Caki2 (cell line): Measurements from ENCODE around the gene PPFIA3. TPM values are rescaled to one million over a fixed set of nuclear protein-coding genes. Genes with fewer than 3 reads are reported as not detected.
A peak's percentile ranks its signal among the peaks of the same experiment; 100 is the strongest.
"Not testable (repeated sequence)": the region's sequence is repeated elsewhere in the genome, so short reads cannot be mapped to it uniquely, and the experiment has no call there.

Source experiments
- DNase-seq: peaks from one replicate; pipeline ENCODE4 v3.0.0-alpha.2; 2015; ENCODE audit warnings: low read depth
- in situ Hi-C: cut with HindIII; loops from 2 replicates; pipeline ENCODE4 v1.10.0; 2016; ENCODE audit warnings: low sequenced_read_pairs, low pct_unique_long_range_greater_than_20kb, mixed read lengths
- total RNA-seq: library from RNA; depleted of rRNA; stranded (reverse); fragments of >200 nt; shearing (Covaris generic); gene quantifications from 2 replicates; pipeline ENCODE4 v1.2.3, GENCODE V29; 2014; ENCODE audit warnings: low replicate concordance

PPFIA3 gene
- total RNA-seq, 1 experiment from 2014 or later: 39.1 TPM

DNA sequence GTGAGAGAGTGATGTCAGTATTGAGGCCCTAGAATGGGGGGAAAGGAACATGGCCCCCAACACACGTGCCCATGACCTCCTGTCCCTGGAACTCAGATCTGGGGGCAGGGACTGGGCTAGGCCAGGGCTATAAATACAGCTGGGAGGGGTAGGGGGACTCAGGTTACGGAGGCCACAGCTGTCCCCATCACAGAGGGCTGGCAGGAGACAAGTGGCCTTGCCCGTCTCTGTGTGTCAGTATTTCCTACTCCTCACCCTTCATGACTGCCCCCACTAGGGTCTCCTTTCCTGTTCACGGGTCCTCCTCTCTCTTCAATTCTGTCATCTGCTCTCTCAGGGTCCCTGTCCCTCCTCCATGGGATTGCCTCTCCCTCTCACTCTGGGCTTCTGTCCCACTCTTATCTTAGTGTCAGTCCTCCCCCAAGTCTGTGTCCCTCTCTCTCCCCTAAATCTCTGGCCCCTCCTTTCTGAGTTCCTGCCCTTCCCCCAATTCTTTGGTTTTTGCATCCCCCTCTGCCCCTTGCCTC lies 36.5 kb downstream of the PPFIA3 start:
- no peak for DNase-seq
- in situ Hi-C loops: no loop called here

DNA sequence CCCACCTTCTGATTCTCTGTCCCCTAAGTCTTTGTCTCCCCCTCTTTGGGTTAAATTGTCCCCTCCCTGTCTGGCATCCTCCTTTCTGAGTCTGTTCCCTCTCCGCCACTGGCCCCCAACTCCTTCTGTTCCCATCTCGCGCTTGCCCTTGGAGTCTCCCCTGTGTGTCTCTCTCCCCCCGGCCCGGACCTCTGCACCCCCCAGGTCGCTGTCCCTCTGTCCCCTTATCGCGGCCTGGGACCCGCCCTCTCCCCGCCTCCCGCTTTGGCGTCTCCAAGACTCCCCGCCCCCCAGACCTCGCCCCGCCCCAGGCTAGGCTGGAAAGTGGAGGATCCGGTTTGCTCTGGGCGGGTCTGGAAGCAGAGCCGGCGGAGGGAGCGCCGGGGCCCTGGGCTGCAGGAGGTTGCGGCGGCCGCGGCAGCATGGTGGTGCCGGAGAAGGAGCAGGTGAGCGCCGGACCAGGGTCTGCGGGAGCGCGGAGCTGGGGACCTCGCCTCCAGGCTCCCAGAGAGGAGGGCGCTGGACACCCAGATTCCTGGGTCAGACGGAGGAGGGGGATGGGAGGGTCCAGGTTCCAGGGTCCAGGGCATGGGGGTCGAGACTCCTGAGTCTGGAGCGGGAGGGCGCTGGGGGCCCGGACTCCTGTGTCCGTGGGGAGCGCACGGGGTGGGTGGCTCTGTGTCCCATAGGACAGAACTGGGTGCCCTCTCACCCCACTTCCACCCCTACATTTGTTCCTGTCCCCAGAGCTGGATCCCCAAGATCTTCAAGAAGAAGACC lies 38.3 kb downstream of the PPFIA3 start, which contains the start of gene TRPM4:
Gene TRPM4, plus strand, starts transcription at position 348 of the 780 bp plus-strand sequence. Its CDS starts 75 bp downstream, at position 423.
- in situ Hi-C loops: no loop called here
- DNase-seq: peak; percentile 72

DNA sequence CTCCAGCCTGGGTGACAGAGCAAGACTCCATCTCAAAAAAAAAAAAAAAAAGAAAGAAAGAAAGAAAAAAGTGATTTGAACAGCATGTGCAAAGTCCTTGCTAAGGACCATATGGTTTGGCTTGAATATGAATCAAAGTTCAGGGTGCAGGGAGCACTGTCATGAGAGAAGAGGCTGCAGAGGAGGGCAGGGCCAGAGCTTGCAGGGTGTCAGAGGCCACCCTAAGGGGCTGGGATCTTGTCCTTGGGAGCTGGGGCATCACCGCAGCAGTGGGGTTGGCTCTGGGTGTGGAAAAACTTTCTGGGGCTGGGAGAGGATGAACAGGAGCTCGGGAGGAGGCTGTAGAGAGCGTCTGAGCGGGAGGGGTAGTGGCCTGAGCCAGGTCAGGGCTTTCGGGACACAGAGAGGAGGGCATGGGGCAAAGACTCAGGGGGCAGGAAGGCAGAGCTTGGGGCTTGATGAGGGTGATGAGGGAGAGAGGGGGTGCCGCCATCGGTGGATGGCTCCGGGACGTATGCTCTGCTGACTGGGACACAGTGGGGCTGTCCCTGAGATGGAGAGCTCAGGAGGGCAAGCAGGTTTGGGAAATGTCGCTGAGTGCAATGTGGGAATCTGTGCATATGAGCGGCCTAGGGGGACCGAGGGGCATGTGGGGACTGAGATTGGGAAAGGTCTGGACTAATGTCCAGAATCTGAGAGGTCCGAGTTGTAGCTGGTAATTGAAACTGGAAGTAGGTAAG lies 41.3 kb downstream of the PPFIA3 start:
- DNase-seq: no peak
- in situ Hi-C loops: no loop called here

DNA sequence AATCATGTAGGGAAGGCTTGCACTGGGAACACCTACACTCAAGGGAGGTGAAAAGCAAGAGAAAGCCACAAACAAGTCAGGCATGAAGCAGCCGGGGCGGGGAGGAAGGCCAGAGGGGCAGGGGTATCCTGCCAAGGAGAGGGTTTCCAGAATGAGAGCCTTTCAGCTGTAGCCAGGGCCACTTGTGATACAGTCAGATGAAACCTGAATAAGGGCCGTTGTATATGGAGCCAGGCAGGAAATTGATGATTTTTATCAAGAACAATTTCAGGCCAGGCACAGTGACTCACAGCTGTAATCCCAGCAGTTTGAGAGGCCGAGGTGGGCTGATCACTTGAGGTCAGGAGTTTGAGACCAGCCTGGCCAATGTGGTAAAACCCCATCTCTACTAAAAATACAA lies 42.6 kb downstream of the PPFIA3 start:
- no peak for DNase-seq

DNA sequence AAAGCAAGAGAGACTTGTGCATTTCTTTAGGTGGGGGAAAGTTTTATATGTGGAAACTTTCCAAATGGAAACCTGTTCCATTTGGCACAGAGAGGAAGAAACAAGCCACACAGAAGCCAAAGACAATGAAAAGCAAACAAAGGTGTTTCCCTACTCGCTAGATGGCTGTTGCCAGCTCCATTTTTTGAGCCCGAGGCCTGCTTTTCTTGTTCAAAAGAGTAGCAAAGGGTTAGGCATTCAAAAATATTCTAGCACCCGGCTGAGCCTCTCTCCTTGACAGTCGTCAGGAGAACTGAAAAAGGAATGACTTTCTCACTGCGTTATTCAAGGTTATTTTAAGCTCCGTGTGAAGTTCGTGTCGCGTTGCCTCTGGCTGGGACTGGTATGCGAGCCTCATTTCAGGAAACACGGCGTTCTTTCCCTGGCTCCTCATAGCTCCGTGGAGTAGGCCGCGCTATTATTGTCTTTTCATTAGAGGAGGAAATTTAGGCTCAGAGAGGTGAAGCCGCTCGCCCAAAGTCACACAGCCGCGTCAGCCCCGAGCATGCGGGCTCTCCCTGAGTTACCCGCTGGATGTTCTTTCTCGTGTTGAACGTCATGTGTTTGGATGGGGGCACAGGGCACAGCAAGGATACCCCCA lies 45.9 kb downstream of the PPFIA3 start:
- in situ Hi-C loops: no loop called here
- no peak for DNase-seq

More for the DNA sequence above, 42.6 kb downstream of the PPFIA3 start:
- in situ Hi-C loops: no loop called here

DNA sequence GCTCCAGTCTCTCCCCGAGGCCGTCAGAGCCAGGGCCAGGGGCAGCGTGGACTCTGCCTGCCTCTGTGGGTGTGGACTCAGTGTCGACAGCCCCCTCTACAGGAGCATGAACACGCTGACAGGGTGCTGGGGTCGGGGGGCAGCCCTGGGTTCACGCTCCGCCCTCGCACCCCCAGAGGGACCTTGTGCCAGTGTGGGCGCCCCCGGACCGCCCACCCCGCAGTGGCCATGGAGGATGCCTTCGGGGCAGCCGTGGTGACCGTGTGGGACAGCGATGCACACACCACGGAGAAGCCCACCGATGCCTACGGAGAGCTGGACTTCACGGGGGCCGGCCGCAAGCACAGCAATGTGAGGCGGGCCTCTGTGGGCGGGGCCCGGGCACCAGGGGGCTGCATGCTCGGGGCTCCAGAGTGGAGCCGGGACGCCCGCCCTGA lies 46.5 kb downstream of the PPFIA3 start:
- in situ Hi-C loops: no loop called here
- DNase-seq: no peak

DNA sequence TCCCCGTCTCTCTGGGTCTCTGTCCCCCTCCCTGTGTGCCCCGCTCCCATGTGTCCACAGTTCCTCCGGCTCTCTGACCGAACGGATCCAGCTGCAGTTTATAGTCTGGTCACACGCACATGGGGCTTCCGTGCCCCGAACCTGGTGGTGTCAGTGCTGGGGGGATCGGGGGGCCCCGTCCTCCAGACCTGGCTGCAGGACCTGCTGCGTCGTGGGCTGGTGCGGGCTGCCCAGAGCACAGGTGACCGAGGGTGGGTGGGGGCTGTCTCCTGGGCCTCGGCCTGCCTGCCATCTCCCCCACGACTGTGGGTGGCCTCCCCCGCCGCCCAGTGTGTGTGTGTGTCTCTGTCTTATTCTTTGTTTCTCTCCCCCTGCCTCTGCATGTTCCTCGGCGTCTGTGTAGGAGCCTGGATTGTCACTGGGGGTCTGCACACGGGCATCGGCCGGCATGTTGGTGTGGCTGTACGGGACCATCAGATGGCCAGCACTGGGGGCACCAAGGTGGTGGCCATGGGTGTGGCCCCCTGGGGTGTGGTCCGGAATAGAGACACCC lies 48.6 kb downstream of the PPFIA3 start:
- no peak for DNase-seq
- in situ Hi-C loops: no loop called here

DNA sequence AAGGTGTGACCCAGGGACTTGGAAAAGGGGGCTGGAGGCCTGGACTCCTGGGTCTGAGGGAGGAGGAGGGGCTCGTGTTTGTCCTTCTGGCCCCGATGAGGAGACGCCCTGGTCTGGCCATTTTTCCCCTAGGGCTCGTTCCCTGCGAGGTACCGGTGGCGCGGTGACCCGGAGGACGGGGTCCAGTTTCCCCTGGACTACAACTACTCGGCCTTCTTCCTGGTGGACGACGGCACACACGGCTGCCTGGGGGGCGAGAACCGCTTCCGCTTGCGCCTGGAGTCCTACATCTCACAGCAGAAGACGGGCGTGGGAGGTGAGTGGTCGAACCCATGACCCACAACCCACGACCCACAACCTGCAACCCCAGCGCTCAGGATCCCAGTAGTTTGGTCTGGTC lies 49.1 kb downstream of the PPFIA3 start:
- in situ Hi-C loops: no loop called here
- no peak for DNase-seq

DNA sequence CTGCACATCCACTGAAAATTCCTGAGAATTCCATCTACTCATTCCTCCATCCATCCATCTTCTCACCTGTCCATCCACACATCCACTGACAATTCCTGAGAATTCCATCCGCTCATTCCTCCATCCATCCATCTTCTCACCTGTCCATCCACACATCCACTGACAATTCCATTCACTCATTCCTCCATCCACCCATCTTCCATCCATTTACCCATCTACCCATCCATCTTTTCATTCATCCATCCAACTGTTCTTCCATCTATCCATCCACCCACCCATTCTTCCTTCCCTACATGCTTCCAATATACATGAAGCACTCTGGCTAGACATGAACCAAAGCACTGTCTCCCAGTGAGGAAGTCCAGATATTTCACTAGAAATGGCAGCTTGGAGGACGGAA lies 53.9 kb downstream of the PPFIA3 start:
- no peak for DNase-seq
- in situ Hi-C loops: no loop called here

DNA sequence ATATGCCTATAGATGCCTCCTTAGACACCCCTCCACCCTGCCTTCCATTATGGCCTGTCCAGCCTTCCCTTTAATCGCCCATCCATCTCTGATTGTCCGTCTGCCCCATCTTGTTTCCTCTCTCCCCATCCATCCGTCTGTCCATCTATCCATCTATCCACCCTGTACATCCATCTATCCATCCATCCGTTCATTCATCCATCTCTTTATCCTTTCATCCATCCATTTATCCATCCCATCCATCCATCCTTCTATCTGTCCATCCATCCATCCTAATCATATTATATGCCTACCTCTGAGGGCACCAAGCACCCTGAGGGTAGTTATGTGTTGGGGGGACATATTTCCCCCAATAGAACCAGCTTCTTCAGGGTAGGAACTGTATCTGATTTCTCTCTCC lies 61.3 kb downstream of the PPFIA3 start:
- in situ Hi-C loops: no loop called here
- no peak for DNase-seq

DNA sequence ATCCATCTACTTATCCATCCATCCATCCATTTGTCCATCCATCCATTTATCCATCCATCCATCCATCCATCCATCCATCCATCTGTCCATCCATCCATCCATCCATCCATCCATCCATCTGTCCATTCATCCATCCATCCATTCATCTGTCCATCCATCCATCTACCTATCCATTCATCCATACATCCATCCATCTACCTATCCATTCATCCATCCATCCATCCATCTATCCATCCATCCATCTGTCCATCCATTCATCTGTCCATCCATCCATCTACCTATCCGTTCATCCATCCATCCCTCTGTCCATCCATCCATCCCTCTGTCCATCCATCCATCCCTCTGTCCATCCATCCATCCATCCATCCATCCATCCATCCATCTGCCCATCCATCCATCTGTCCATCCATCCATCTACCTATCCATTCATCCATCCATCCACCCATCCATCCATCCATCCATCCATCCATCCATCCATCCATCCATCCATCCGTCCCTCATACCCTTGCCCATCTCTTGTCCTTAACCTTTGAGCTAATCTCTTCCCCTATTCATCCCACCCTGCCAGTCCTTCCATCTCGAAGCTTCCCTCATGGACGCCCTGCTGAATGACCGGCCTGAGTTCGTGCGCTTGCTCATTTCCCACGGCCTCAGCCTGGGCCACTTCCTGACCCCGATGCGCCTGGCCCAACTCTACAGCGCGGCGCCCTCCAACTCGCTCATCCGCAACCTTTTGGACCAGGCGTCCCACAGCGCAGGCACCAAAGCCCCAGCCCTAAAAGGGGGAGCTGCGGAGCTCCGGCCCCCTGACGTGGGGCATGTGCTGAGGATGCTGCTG lies 62.9 kb downstream of the PPFIA3 start:
- in situ Hi-C loops, DNase-seq: not testable (repeated sequence)

DNA sequence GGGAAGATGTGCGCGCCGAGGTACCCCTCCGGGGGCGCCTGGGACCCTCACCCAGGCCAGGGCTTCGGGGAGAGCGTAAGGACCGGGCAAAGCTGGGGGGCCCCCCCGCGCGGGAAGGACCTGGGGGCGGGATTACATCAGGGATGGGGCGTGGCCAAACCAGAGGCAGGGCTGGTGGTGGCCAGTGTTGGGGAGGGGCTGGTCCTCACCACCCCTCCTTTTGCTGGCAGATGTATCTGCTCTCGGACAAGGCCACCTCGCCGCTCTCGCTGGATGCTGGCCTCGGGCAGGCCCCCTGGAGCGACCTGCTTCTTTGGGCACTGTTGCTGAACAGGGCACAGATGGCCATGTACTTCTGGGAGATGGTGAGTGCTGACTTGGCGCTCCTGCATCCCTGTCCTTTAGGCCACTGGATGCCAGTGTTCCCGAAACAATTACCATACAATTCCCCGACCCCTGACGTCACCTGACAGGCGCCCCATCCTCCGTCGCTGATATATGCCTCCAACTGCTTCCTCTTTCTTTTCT lies 63.6 kb downstream of the PPFIA3 start:
- DNase-seq: no peak
- in situ Hi-C loops: no loop called here

DNA sequence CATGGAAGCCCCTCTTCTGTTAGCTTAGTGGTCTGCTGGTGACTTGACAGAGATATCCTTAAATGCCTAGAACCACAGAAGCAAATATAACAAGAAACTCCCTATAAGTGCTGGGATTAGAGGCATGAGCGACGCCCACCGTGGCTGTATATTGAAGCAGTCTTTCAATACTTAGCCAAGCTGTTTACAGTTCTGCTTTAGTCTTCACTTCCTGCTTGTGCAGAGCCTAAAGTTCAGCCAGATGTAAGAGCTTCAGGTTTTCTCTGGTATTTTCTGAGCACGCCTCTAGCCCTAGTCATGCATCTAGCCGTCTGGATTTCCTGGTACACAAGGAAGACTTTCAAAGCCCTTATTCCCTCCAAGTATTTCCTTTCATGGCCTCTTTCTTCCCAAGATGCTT lies 66.8 kb downstream of the PPFIA3 start:
- DNase-seq: no peak
- in situ Hi-C loops: no loop called here

DNA sequence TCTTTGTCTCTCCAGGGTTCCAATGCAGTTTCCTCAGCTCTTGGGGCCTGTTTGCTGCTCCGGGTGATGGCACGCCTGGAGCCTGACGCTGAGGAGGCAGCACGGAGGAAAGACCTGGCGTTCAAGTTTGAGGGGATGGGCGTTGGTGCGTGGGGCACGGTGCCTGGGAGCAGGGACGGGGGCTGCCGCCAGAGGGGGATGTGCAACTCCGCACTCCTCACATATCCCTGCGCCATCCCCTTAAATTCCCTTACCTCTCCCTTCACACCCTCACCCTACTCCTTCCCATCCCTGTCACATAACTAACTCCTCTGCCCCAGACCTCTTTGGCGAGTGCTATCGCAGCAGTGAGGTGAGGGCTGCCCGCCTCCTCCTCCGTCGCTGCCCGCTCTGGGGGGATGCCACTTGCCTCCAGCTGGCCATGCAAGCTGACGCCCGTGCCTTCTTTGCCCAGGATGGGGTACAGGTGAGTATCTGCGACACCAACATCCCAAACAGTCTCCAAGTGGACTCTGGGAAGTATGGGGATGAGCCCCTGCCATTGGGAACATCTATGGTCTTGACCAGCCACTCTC lies 69.4 kb downstream of the PPFIA3 start:
- in situ Hi-C loops: no loop called here
- no peak for DNase-seq

DNA sequence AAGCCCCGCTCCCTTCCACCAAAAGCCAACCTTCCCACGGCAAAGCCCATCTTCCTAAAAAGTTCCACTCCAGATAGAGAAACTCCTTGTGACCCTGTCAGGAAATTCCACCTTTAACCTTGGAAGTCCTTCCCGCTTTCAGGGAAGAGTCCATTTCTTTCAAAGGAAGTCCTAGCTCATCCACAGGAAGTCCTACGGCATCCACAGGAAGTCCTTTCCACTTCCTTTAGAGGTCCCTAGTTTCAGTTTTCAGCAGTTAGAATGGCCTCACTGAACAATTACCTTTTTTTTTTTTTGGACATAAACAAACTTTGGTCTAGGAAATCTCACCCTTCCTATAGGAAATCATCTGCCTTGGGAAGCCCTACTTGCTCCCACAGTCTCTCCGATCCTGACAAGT lies 69.9 kb downstream of the PPFIA3 start:
- in situ Hi-C loops: no loop called here
- no peak for DNase-seq

DNA sequence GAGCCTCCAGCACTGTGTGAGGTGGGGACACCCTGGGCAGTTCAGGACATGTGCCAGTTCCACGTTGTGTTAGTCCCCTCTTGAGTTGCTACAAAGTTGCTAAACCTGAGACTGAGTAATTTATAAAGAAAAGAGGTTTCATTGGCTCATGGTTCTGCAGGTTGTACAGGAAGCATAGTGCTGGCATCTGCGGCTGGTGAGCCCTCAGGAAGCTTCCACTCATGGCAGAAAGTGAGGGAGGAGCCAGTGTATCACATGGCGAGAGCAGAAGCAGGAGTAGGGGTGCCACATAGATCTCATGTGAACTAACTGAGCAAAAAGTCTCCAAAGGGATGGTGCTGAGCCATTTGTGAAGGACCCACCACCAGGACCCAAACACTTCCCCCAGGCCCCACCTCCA lies 71.4 kb downstream of the PPFIA3 start:
- in situ Hi-C loops: no loop called here
- DNase-seq: no peak

DNA sequence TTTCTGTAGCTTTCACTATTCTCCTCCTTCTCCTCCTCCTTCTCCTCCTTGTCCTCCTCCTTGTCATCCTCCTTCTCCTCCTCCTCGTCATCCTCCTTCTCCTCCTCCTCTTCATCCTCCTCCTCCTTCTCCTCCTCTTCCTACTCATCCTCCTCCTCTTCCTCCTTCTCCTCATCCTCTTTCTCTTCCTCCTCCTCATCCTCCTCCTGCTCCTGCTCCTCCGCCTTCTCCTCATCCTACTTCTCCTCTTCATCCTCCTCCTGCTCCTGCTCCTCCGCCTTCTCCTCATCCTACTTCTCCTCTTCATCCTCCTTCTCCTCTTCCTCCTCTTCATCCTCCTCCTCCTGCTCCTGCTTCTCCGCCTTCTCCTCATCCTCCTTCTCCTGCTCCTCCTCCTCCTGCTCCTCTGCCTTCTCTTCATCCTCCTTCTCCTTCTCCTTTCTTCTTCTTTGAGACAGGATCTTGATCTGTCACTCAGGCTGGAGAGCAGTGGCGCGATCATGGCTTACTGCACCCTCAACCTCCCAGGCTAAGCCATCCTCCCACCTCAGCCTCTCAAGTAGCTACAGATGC lies 74.6 kb downstream of the PPFIA3 start:
- DNase-seq: no peak
- in situ Hi-C loops: no loop called here
